GM19324 (cell line): Measurements from ENCODE around the gene ULK4.

Source experiments
- ATAC-seq: cut with Tn5 transposase; IDR thresholded peaks from one replicate; pipeline ENCODE4 v1.9.1; 2021; ENCODE audit warnings: mild to moderate bottlenecking, moderate library complexity; ENCODE audit not compliant: unreplicated experiment, low FRiP score

ULK4 gene

DNA sequence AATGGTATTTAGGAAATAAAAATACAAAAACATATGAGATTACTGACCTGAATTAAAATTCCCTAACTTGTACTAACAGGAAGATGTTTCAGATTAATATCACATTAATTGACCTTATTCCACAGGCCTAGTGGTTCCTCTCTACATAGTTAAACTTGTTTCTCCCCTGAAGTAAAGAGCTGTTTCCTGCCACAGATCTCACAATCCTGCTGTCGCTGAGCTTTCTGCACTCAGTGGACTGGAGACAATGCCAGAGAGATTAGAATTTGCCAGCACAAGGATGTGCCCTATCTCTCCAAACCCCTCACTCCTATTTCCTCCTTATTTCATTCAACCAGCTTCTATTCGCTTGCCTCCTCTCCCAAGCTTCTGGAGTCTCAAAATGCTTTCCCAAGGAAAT is 632.0 kb downstream of the ULK4 start:
- no peak for ATAC-seq

DNA sequence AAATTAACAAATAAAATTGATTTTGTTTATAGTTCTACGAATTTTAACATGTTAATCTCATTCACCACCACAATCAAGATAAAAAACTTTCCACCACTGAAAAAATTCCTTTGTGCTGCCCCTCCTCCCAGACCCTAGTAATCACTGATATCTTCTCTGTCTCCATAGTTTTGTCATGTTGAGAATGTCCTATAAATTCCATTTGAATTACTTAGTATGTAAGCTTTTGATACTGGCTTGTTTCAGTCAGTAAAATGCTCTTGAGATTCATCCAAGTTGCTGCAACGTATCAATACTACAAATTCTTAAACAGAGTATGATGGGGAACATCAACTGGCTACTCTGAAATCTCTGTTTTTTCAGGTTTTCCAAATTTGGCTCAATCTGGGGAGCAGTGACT is 633.0 kb downstream of the ULK4 start:
- no peak for ATAC-seq

GRCh38 chr3:41327718-41328117 is 634.2 kb downstream of the ULK4 start:
- ATAC-seq: no peak

GRCh38 chr3:41324156-41324475 is 637.8 kb downstream of the ULK4 start:
- ATAC-seq: no peak

- no peak for ATAC-seq
These were observed 638.3 kb downstream of the ULK4 start for GRCh38 chr3:41323467-41324155.

GRCh38 chr3:41321642-41321980 is 640.3 kb downstream of the ULK4 start:
- no peak for ATAC-seq

- no peak for ATAC-seq
These were observed 640.8 kb downstream of the ULK4 start for GRCh38 chr3:41320953-41321641.

GRCh38 chr3:41318520-41318919 is 643.4 kb downstream of the ULK4 start:
- ATAC-seq: no peak

DNA sequence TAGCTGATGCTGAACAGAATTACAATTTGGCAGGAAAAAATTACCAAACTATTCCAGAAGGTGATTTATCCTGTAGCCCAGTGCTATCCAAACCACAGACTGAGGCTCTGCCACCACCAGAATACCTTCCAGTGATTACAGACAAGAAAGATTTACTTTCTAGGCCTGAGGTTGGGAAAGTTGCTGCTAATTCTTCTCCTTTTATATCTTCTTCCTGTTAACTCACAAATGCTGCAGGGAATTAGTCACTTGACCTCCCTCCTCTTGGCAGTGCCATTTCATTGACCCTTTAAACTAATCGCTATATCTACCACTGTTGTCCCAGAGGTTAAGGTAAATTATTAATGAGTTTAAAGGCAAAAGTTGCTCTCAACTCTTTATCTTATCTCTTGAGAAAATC is 644.2 kb downstream of the ULK4 start:
- ATAC-seq: no peak

GRCh38 chr3:41317298-41317697 is 644.6 kb downstream of the ULK4 start:
- ATAC-seq: no peak

GRCh38 chr3:41315126-41315525 is 646.8 kb downstream of the ULK4 start:
- ATAC-seq: no peak

DNA sequence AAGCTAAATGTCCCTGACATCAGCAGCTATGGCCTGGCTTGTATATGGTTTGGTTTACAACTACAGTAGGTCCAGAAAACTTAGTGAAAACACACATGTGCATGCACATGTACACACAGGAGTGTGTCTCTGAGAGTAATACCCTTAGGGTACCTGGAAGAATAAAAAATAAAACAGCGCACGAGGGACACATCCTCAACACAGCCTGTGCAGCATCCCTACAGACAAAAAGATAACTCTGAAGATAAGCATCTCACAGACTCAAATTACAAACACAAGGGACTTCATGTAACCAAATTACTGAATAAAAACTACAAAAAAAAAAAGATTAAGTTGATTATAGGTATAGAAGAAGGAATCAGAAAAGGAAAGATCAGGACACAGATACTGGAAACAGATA is 653.8 kb downstream of the ULK4 start:
- ATAC-seq: no peak

- no peak for ATAC-seq
These were observed 654.8 kb downstream of the ULK4 start for GRCh38 chr3:41307065-41307464.

DNA sequence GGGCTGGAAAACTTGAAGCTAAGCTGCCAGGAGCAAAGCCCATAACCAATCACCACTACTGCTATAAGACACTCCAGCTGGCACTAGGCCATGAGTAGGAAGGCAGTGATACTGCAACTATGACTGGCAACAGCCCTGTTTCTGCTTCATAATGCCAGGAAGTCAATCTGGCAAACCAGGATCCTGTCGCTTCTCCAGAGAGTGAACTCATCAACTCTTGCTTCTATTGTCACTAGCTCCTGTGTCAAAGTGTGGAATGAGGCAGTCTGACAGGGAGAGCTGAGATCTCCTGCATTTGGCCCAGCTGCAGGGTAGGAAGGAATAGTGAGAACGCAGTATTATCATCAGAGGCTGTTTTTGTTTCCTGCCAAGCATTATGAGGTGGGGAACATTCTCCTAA is 657.3 kb downstream of the ULK4 start:
- no peak for ATAC-seq

- no peak for ATAC-seq
These were observed 659.6 kb downstream of the ULK4 start for GRCh38 chr3:41302295-41302694.

GRCh38 chr3:41301548-41301947 is 660.4 kb downstream of the ULK4 start:
- no peak for ATAC-seq

DNA sequence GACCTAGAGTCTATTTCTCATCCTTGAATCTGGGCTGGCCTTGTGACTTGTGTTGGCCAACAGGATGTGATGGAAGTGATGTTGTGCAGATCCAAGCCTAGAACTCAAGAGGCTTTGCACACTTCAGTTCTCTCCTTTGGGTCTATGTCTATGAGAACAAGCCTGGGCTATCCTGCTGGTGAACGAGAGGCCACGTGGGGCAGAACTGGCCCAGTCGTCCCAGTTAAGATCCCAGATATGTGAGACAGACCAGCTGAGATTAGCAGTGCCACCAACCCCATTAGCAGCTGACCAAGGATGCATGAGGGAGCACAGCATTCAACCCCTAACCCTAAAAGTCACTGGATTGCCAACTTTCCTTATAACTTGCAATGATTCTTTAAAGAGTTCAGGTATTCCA is 662.9 kb downstream of the ULK4 start:
- ATAC-seq: no peak

- ATAC-seq: no peak
These were observed 664.2 kb downstream of the ULK4 start for GRCh38 chr3:41297750-41298149.

GRCh38 chr3:41296556-41296955 is 665.3 kb downstream of the ULK4 start:
- ATAC-seq: no peak

DNA sequence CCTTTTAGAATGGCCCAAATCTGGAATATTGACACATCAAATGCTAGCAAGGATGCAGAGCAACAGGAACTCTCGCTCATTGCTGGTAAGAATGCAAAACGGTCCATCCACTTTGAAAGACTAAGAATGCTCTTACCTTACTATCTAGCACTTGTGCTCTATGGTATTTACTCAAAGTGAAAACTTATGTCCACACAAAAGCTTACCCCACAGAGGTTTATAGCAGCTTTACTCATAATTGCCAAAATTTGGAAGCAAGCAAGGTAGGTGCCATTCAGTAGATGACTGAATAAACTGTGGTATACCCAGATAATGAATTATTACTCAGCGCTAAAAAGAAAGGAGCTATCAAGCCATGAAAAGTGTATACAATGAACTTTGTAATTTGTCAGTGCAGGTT is 666.2 kb downstream of the ULK4 start:
- no peak for ATAC-seq

- ATAC-seq: no peak
These were observed 668.7 kb downstream of the ULK4 start for GRCh38 chr3:41293169-41293681.

DNA sequence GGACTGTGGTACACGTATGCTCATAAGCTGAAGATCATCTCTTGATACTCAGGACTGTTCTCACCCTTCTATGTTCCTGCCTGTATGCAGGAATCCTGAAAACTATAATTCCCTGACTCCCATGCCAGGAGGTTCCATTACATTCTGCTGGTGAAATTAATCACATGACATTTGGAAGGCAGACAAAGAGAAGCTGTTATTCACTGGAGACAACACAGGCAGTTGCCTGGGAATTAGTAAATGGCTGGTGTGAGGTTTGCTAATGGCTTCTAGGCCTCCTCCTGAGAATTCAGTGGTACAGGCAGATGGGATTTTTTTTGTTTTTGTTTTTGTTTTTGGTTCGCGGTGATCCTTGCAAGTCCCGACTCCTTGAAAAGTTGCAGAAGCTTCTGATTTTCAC is 671.2 kb downstream of the ULK4 start:
- ATAC-seq: no peak
